OCI-LY1 (cell line): ENCODE results near the gene CEACAM19.
"Not testable (repeated sequence)": the region's sequence is repeated elsewhere in the genome, so short reads cannot be mapped to it uniquely, and the experiment has no call there.

ENCODE experiments used
- H2AFZ ChIP-seq: fragments of 200-600 bp; sonication (generic), shearing (Covaris generic); 2 replicates; pipeline ENCODE4 v1.6.0; 2014; ENCODE audit warnings: antibody characterized with exemption, mild to moderate bottlenecking, low read length
- H3F3A ChIP-seq: fragments of 200-600 bp; sonication (generic), shearing (Covaris generic); 2 replicates; pipeline ENCODE4 v1.6.0; 2014; ENCODE audit warnings: mild to moderate bottlenecking, antibody characterized with exemption, low read length, moderate library complexity; ENCODE audit not compliant: insufficient read depth
- H3K27ac ChIP-seq: fragments of 200-600 bp; sonication (generic); 2 replicates; pipeline ENCODE4 v1.5.1; 2014; ENCODE audit warnings: low read length, mixed run types, mild to moderate bottlenecking, low read depth; ENCODE audit not compliant: poor library complexity, severe bottlenecking
- H3K27me3 ChIP-seq: fragments of 200-600 bp; sonication (generic); 2 replicates; pipeline ENCODE4 v1.6.0; 2014; ENCODE audit warnings: antibody characterized with exemption, mild to moderate bottlenecking, low read length, moderate library complexity; ENCODE audit not compliant: insufficient read depth
- H3K36me3 ChIP-seq: fragments of 200-600 bp; sonication (generic); 2 replicates; pipeline ENCODE4 v1.6.1; 2014; ENCODE audit warnings: mild to moderate bottlenecking, antibody characterized with exemption, low read length, moderate library complexity, mixed read lengths; ENCODE audit not compliant: insufficient read depth
- H3K4me1 ChIP-seq: fragments of 200-600 bp; sonication (generic); 2 replicates; pipeline ENCODE4 v1.5.1; 2014; ENCODE audit warnings: mild to moderate bottlenecking, low read length, moderate library complexity; ENCODE audit not compliant: insufficient read depth, severe bottlenecking
- H3K4me2 ChIP-seq: fragments of 200-600 bp; sonication (generic), shearing (Covaris generic); 2 replicates; pipeline ENCODE4 v1.6.1; 2014; ENCODE audit warnings: low read length
- H3K4me3 ChIP-seq: fragments of 200-600 bp; sonication (generic); 2 replicates; pipeline ENCODE4 v1.5.1; 2014; ENCODE audit warnings: low read length, low read depth, mild to moderate bottlenecking, mixed read lengths; ENCODE audit not compliant: poor library complexity, severe bottlenecking
- H3K79me2 ChIP-seq: fragments of 200-600 bp; shearing (Covaris generic); 2 replicates; pipeline ENCODE4 v1.6.1; 2016; ENCODE audit warnings: mixed run types, low read length, mixed read lengths; ENCODE audit not compliant: insufficient read depth
- H3K9ac ChIP-seq: fragments of 200-600 bp; sonication (generic), shearing (Covaris generic); 2 replicates; pipeline ENCODE4 v1.6.1; 2014; ENCODE audit warnings: mild to moderate bottlenecking, low read length, mixed read lengths
- H3K9me2 ChIP-seq: fragments of 200-600 bp; sonication (generic), shearing (Covaris generic); 2 replicates; pipeline ENCODE4 v1.6.1; 2014; ENCODE audit warnings: low read depth, mild to moderate bottlenecking, low read length, mixed read lengths
- H3K9me3 ChIP-seq: fragments of 200-600 bp; shearing (Covaris generic); 2 replicates; pipeline ENCODE4 v1.6.1; 2014; ENCODE audit warnings: low read length, mixed read lengths
- H4K20me1 ChIP-seq: fragments of 200-600 bp; sonication (generic), shearing (Covaris generic); 2 replicates; pipeline ENCODE4 v1.6.0; 2016; ENCODE audit warnings: mild to moderate bottlenecking, low read length; ENCODE audit not compliant: insufficient read depth
- EZH2 ChIP-seq: fragments of 200-600 bp; sonication (generic), shearing (Covaris generic); IDR thresholded peaks from 2 replicates; pipeline ENCODE4 v1.8.0; 2017; ENCODE audit warnings: borderline replicate concordance, mixed run types, mild to moderate bottlenecking, antibody characterized with exemption, low read length, moderate library complexity, mixed read lengths
- TF ChIP-seq, protein P1 (sequence below): fragments of 200-600 bp; sonication (generic), shearing (Covaris generic); IDR thresholded peaks from 2 replicates; pipeline ENCODE4 v1.5.1; 2017; ENCODE audit warnings: mild to moderate bottlenecking, antibody characterized with exemption, low read length, moderate library complexity, mixed read lengths

The CEACAM19 gene

DNA sequence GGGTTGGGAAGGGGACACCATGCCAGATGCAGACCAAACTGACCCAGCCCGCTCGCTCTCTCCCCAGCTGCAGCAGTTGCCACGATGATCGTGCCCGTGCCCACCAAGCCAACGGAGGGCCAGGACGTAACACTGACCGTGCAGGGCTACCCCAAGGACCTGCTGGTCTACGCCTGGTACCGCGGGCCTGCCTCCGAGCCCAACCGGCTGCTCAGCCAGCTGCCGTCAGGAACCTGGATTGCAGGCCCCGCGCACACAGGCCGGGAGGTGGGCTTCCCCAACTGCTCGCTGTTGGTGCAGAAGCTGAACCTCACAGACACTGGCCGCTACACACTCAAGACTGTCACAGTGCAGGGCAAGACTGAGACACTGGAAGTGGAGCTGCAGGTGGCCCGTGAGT lies 36.5 kb downstream of the CEACAM19 start:
- Histone ChIP-seq H3K36me3 (no peaks in the 10 kb centered on the region), H3K9me3 (no peaks in the 10 kb centered on the region), H3K9me2 (no peaks in the 10 kb centered on the region), H3K4me3 (no peak overlapping the region), H4K20me1 (no peaks in the 10 kb centered on the region), H2AFZ (no peak overlapping the region), H3K4me1 (no peaks in the 10 kb centered on the region), H3K9ac (no peak overlapping the region), H3K4me2 (no peak overlapping the region), H3K79me2 (no peaks in the 10 kb centered on the region), H3K27ac (no peak overlapping the region), H3F3A (no peaks in the 10 kb centered on the region), H3K27me3 (peaks cover 3% of the 10 kb centered on the region; the same call in 1 of the 2 replicates)
- no peak for TF ChIP-seq EZH2
- TF ChIP-seq, protein P1, sequence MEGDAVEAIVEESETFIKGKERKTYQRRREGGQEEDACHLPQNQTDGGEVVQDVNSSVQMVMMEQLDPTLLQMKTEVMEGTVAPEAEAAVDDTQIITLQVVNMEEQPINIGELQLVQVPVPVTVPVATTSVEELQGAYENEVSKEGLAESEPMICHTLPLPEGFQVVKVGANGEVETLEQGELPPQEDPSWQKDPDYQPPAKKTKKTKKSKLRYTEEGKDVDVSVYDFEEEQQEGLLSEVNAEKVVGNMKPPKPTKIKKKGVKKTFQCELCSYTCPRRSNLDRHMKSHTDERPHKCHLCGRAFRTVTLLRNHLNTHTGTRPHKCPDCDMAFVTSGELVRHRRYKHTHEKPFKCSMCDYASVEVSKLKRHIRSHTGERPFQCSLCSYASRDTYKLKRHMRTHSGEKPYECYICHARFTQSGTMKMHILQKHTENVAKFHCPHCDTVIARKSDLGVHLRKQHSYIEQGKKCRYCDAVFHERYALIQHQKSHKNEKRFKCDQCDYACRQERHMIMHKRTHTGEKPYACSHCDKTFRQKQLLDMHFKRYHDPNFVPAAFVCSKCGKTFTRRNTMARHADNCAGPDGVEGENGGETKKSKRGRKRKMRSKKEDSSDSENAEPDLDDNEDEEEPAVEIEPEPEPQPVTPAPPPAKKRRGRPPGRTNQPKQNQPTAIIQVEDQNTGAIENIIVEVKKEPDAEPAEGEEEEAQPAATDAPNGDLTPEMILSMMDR = no peak

DNA sequence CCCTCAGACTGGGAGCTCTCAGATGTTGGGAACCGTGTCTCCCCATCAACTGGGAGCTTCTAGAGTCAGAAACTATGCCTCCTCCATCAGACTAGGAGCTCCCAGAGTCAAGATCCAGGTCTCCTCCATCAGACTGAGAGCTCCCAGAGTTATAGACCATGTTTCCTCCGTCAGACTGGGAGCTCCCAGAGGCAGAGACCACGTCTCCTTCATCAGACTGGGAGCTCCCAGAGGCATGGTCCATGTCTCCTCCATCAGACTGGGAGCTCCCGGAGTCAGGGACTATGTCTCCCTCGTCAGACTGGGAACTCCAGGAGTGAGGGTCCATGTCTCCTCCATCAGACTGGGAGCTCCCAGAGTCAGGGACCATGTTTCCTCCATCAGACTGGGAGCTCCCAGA lies 37.7 kb downstream of the CEACAM19 start:
- H3K79me2 ChIP-seq = no peaks in the 10 kb centered on the region
- H3K4me3 ChIP-seq = no peak overlapping the region
- no peak overlapping the region for H3K27ac ChIP-seq
- no peak overlapping the region for H2AFZ ChIP-seq
- no peaks in the 10 kb centered on the region for H3F3A ChIP-seq
- no peak overlapping the region for H3K4me2 ChIP-seq
- H3K4me1 ChIP-seq = no peaks in the 10 kb centered on the region
- H3K36me3 ChIP-seq = no peaks in the 10 kb centered on the region
- TF ChIP-seq EZH2 = no peak
- TF ChIP-seq, protein P1 = no peak
- H3K27me3 ChIP-seq = no peaks in the 10 kb centered on the region
- H3K9me3 ChIP-seq = no peaks in the 10 kb centered on the region
- no peaks in the 10 kb centered on the region for H4K20me1 ChIP-seq
- no peaks in the 10 kb centered on the region for H3K9me2 ChIP-seq
- H3K9ac ChIP-seq = no peak overlapping the region

DNA sequence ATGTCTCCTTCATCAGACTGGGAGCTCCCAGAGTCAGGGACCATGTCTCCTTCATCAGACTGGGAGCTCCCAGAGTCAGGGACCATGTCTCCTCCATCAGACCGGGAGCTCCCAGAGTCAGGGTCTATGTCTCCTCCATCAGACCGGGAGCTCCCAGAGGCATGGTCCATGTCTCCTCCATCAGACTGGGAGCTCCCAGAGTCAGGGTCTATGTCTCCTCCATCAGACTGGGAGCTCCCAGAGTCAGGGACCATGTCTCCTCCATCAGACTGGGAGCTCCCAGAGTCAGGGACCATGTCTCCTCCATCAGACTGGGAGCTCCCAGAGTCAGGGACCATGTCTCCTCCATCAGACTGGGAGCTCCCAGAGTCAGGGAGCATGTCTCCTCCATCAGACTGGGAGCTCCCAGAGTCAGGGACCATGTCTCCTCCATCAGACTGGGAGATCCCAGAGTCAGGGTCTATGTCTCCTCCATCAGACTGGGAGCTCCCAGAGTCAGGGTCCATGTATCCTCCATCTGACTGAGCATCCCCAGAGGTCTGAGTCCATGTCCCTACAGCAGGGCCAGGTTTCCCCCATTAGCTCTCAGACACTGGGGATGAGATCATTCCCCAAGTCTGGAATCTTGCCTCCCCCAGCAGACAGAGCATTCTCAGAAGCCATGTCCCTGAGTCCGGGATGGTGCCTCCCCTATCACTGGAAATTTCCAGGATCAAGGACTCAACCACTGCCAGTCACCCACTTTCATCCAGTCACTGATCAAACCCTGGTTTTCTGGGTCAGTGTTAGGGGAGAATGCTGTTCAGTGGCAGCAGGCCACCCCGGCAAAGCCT lies 38.4 kb downstream of the CEACAM19 start:
- not testable (repeated sequence) for H3K4me1 ChIP-seq, H3F3A ChIP-seq, H3K9me2 ChIP-seq, H4K20me1 ChIP-seq, H3K9me3 ChIP-seq, H2AFZ ChIP-seq, H3K9ac ChIP-seq, H3K27me3 ChIP-seq, H3K4me3 ChIP-seq, H3K4me2 ChIP-seq, H3K79me2 ChIP-seq, H3K27ac ChIP-seq, H3K36me3 ChIP-seq

DNA sequence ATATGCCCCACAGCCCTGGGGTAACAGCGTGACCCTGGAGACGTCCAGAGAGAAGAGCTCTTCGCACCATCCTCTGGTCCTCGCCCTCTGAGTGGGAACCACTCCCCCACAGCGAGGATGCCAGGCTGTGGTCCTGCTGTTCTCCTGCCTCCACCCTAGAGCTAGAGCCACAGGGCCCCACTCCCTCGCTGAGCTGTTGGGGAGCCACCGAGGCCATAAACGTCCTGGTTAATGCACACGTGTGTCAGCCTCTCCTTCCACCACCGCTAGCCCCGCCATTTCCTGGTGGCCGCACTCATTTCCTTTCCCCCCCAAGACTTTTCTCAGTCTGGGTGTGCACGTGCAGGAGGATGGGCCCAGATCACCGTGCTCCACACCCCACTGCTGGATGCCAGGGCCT lies 39.2 kb downstream of the CEACAM19 start:
- Histone ChIP-seq H3K9ac (no peak overlapping the region), H3K9me3 (peaks cover 6% of the 10 kb centered on the region), H3K4me2 (no peak overlapping the region), H4K20me1 (no peaks in the 10 kb centered on the region), H3K36me3 (no peaks in the 10 kb centered on the region; the same call in 1 of the 2 replicates), H3F3A (no peaks in the 10 kb centered on the region), H3K4me3 (no peak overlapping the region), H2AFZ (no peak overlapping the region), H3K27me3 (peaks cover 6% of the 10 kb centered on the region; the same call in 1 of the 2 replicates), H3K9me2 (no peaks in the 10 kb centered on the region), H3K4me1 (no peaks in the 10 kb centered on the region), H3K27ac (no peak overlapping the region), H3K79me2 (no peaks in the 10 kb centered on the region)
- TF ChIP-seq, protein P1 = no peak
- no peak for TF ChIP-seq EZH2
